G401 (cell line): ENCODE measurements around the gene PLA2G4A. TPM values are rescaled to one million over a fixed set of nuclear protein-coding genes. Genes with fewer than 3 reads are reported as not detected.

Source experiments
- DNase-seq: peaks from one replicate; pipeline ENCODE4 v3.0.0-alpha.2; 2015; ENCODE audit warnings: low spot score
- in situ Hi-C: cut with HindIII; loops from 2 replicates; pipeline ENCODE4 v1.10.0; 2016; ENCODE audit warnings: low sequenced_read_pairs, mixed read lengths
- total RNA-seq: library from RNA; depleted of rRNA; stranded (reverse); fragments of >200 nt; shearing (Covaris generic); gene quantifications from 2 replicates; pipeline ENCODE4 v1.2.3, GENCODE V29; 2014

PLA2G4A gene
- total RNA-seq, 1 experiment from 2014 or later: not detected

GRCh38 chr1:186865253-186865652 lies 36.5 kb downstream of the PLA2G4A start:
- in situ Hi-C loops: no loop called here
- DNase-seq: no peak

GRCh38 chr1:186865857-186866256 lies 37.1 kb downstream of the PLA2G4A start:
- in situ Hi-C loops: no loop called here
- DNase-seq: no peak

- DNase-seq: no peak
- in situ Hi-C loops: no loop called here
Measured at GRCh38 chr1:186869526-186870228, 40.9 kb downstream of the PLA2G4A start.

- in situ Hi-C loops: no loop called here
- DNase-seq: no peak
Measured at GRCh38 chr1:186871784-186872183, 43.0 kb downstream of the PLA2G4A start.

- in situ Hi-C loops: no loop called here
- DNase-seq: no peak
Measured at GRCh38 chr1:186872291-186872690, 43.5 kb downstream of the PLA2G4A start.

- DNase-seq: no peak
- in situ Hi-C loops: no loop called here
Measured at GRCh38 chr1:186873687-186874086, 44.9 kb downstream of the PLA2G4A start.

- in situ Hi-C loops: no loop called here
- no peak for DNase-seq
Measured at GRCh38 chr1:186875896-186876835, 47.4 kb downstream of the PLA2G4A start.

GRCh38 chr1:186878356-186878755 lies 49.6 kb downstream of the PLA2G4A start:
- in situ Hi-C loops: no loop called here
- no peak for DNase-seq

- DNase-seq: no peak
- in situ Hi-C loops: no loop called here
Measured at GRCh38 chr1:186880982-186881381, 52.2 kb downstream of the PLA2G4A start.

- DNase-seq: no peak
- in situ Hi-C loops: no loop called here
Measured at GRCh38 chr1:186882372-186883134, 53.8 kb downstream of the PLA2G4A start.

- in situ Hi-C loops: no loop called here
Measured at GRCh38 chr1:186884251-186884650, 55.5 kb downstream of the PLA2G4A start.

GRCh38 chr1:186887203-186887602 lies 58.5 kb downstream of the PLA2G4A start:
- in situ Hi-C loops: no loop called here
- no peak for DNase-seq

More at GRCh38 chr1:186884251-186884650, 55.5 kb downstream of the PLA2G4A start:
- no peak for DNase-seq

GRCh38 chr1:186888367-186888766 lies 59.6 kb downstream of the PLA2G4A start:
- DNase-seq: no peak
- in situ Hi-C loops: no loop called here

- DNase-seq: no peak
- in situ Hi-C loops: no loop called here
Measured at GRCh38 chr1:186892936-186893335, 64.2 kb downstream of the PLA2G4A start.

GRCh38 chr1:186894415-186894814 lies 65.7 kb downstream of the PLA2G4A start:
- in situ Hi-C loops: no loop called here
- DNase-seq: no peak

- in situ Hi-C loops: no loop called here
- DNase-seq: no peak
Measured at GRCh38 chr1:186896211-186896610, 67.5 kb downstream of the PLA2G4A start.

GRCh38 chr1:186897008-186897407 lies 68.3 kb downstream of the PLA2G4A start:
- in situ Hi-C loops: no loop called here
- no peak for DNase-seq

- in situ Hi-C loops: no loop called here
- no peak for DNase-seq
Measured at GRCh38 chr1:186899577-186899976, 70.8 kb downstream of the PLA2G4A start.

- in situ Hi-C loops: no loop called here
- no peak for DNase-seq
Measured at GRCh38 chr1:186899977-186900376, 71.2 kb downstream of the PLA2G4A start.
